Fibroblast of lung (primary cell): ENCODE data around the gene COL4A5.

Source experiments
- EZH2 ChIP-seq: IDR thresholded peaks from 2 replicates; pipeline ENCODE4 v1.5.1; 2012; ENCODE audit warnings: low read length, control low read depth, mild to moderate bottlenecking; ENCODE audit errors: missing control alignments
- TF ChIP-seq, protein P1 (sequence below), 2 donors: IDR thresholded peaks in 1 of 2; conservative IDR thresholded peaks in 1 of 2; 1 replicate in 1 of 2; 2 replicates in 1 of 2; pipeline ENCODE4 v1.5.1; 2011 to 2012; ENCODE audit warnings: low read length in 2 of 2, control low read depth in 1 of 2, inconsistent platforms in 1 of 2, low read depth in 1 of 2, mild to moderate bottlenecking in 1 of 2

DNA sequence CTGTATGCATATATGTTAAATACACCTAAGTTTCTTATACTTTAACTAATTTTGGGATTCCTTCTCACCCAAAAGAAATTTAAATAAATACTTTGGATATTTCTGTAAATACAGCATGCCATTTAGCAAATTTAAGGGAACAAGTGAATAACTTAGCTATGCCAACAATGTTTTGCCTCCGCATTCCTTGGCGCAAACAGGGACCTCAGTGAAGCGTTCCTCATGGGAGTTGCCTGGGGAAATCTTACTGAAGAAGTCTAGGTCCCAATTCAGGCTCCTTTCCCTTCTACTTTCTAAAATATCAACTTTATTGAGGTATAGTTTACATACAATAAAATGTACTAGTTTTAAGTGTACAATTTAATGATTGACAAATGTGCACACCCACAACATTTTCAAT is 25.0 kb downstream of the COL4A5 start:
- TF ChIP-seq, protein P1, sequence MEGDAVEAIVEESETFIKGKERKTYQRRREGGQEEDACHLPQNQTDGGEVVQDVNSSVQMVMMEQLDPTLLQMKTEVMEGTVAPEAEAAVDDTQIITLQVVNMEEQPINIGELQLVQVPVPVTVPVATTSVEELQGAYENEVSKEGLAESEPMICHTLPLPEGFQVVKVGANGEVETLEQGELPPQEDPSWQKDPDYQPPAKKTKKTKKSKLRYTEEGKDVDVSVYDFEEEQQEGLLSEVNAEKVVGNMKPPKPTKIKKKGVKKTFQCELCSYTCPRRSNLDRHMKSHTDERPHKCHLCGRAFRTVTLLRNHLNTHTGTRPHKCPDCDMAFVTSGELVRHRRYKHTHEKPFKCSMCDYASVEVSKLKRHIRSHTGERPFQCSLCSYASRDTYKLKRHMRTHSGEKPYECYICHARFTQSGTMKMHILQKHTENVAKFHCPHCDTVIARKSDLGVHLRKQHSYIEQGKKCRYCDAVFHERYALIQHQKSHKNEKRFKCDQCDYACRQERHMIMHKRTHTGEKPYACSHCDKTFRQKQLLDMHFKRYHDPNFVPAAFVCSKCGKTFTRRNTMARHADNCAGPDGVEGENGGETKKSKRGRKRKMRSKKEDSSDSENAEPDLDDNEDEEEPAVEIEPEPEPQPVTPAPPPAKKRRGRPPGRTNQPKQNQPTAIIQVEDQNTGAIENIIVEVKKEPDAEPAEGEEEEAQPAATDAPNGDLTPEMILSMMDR (conservative IDR thresholded peaks at IDR 0.05 in 1 of 2, IDR thresholded peaks at IDR 0.05 in 1 of 2; ENCODE audit: low read depth in 1 of 2, low read length in 2 of 2), result no peak
- no peak for TF ChIP-seq EZH2
